Measurements from ENCODE around the gene SPDYE3. TPM values are rescaled to one million over a fixed set of nuclear protein-coding genes. Genes with fewer than 3 reads are reported as not detected.
"Not testable (repeated sequence)": the region's sequence is repeated elsewhere in the genome, so short reads cannot be mapped to it uniquely, and the experiment has no call there.

Gene SPDYE3
- total and polyA plus RNA-seq, 4 donors, result 8.8 to 16.0 TPM; not detected in 2

DNA sequence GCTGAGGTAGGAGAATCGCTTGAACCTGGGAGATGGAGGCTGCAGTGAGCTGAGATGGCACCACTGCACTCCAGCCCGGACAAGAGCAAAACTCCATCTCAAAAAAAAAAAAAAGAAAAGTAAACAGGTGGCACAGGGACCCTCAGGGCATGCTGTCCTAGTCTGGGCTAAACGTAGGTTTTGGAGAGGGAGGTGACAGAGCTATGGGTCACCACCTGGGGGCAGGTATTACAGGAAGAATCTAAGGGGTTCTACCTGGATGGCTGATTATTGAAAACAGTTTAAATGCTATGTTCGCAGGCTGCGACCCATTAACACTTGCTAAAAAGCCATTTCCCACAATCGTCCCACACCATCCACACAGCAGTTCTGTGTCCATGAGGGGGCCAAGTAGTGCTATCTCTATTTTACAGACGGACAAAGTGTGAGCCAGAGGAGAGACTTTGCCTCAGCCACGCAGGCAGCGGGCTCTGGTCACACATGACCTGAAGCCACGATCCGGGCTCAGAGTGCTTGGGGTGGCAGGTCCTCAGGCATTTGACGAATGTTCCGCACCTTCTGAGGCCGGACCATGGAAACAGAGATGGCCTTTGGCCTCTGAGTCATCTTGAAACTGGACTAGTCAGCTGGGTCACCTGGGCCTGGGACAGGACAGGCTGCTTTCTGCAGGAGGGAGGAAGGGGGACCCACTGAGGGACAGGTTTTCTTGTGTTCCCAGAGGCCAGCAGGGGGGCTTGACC lies 38.0 kb upstream of the SPDYE3 start:
- peak overlapping the region; percentile 64 for H3K27ac ChIP-seq (ENCODE audit: low read depth, low read length)
- not testable (repeated sequence) for H3K27me3 ChIP-seq (ENCODE audit: control insufficient read depth, insufficient read depth, low read length); H3K4me3 ChIP-seq (ENCODE audit: low read depth, low read length); H3K9me3 ChIP-seq (ENCODE audit: control insufficient read depth, insufficient read depth, low read length); DNase-seq (ENCODE audit: low read depth in 4 of 6, low spot score in 6 of 6)
- H3K36me3 ChIP-seq (ENCODE audit: control insufficient read depth, insufficient read depth, low read length), result peaks cover 17% of the 10 kb centered on the region
- peaks cover 24% of the 10 kb centered on the region for H3K4me1 ChIP-seq (ENCODE audit: control insufficient read depth, insufficient read depth, low read length)
- WGBS (ENCODE audit: insufficient coverage), result 38% methylated on average over 9 of the region's 14 CpGs

GRCh38 chr7:100270046-100270918 lies 37.2 kb upstream of the SPDYE3 start:
- Histone ChIP-seq H3K4me3 (ENCODE audit: low read depth, low read length) (peak overlapping the region; percentile 38), H3K36me3 (ENCODE audit: control insufficient read depth, insufficient read depth, low read length) (peaks cover 16% of the 10 kb centered on the region), H3K27ac (ENCODE audit: low read depth, low read length) (peak overlapping the region; percentile 64), H3K4me1 (ENCODE audit: control insufficient read depth, insufficient read depth, low read length) (peaks cover 24% of the 10 kb centered on the region)
- H3K9me3 ChIP-seq (ENCODE audit: control insufficient read depth, insufficient read depth, low read length); H3K27me3 ChIP-seq (ENCODE audit: control insufficient read depth, insufficient read depth, low read length): not testable (repeated sequence)
- WGBS (ENCODE audit: insufficient coverage), result 4% methylated on average over 9 of the region's 23 CpGs
- DNase-seq (ENCODE audit: low read depth in 4 of 6, low spot score in 6 of 6), result peak in 3 of 6 donors; percentile 20 to 75 (median 72)

GRCh38 chr7:100270941-100271593 lies 36.4 kb upstream of the SPDYE3 start:
- 0% methylated on average over 1 of the region's 29 CpGs for WGBS (ENCODE audit: insufficient coverage)
- not testable (repeated sequence) for H3K27me3 ChIP-seq (ENCODE audit: control insufficient read depth, insufficient read depth, low read length); H3K9me3 ChIP-seq (ENCODE audit: control insufficient read depth, insufficient read depth, low read length)
- Histone ChIP-seq H3K36me3 (ENCODE audit: control insufficient read depth, insufficient read depth, low read length) (peaks cover 14% of the 10 kb centered on the region), H3K4me3 (ENCODE audit: low read depth, low read length) (peak overlapping the region; percentile 38), H3K27ac (ENCODE audit: low read depth, low read length) (peak overlapping the region; percentile 40), H3K4me1 (ENCODE audit: control insufficient read depth, insufficient read depth, low read length) (peaks cover 24% of the 10 kb centered on the region)
- DNase-seq (ENCODE audit: low read depth in 4 of 6, low spot score in 6 of 6), result peak in 3 of 6 donors; percentile 20 to 83 (median 66)

GRCh38 chr7:100271716-100272537 lies 35.6 kb upstream of the SPDYE3 start:
- H3K36me3 ChIP-seq (ENCODE audit: control insufficient read depth, insufficient read depth, low read length), result peaks cover 8% of the 10 kb centered on the region
- H3K27ac ChIP-seq (ENCODE audit: low read depth, low read length), result peak overlapping the region; percentile 40
- no peaks in the 10 kb centered on the region for H3K9me3 ChIP-seq (ENCODE audit: control insufficient read depth, insufficient read depth, low read length)
- H3K4me3 ChIP-seq (ENCODE audit: low read depth, low read length), result peak overlapping the region; percentile 54
- H3K27me3 ChIP-seq (ENCODE audit: control insufficient read depth, insufficient read depth, low read length), result no peaks in the 10 kb centered on the region
- under 1% methylated on average over 100 of the region's 101 CpGs for WGBS (ENCODE audit: insufficient coverage)
- peak; percentile 81 to 99 (median 94) for DNase-seq (ENCODE audit: low read depth in 4 of 6, low spot score in 6 of 6)
- H3K4me1 ChIP-seq (ENCODE audit: control insufficient read depth, insufficient read depth, low read length), result peaks cover 24% of the 10 kb centered on the region

- H3K36me3 ChIP-seq (ENCODE audit: control insufficient read depth, insufficient read depth, low read length); DNase-seq (ENCODE audit: low read depth in 4 of 6, low spot score in 6 of 6); H3K27ac ChIP-seq (ENCODE audit: low read depth, low read length); H3K27me3 ChIP-seq (ENCODE audit: control insufficient read depth, insufficient read depth, low read length); H3K9me3 ChIP-seq (ENCODE audit: control insufficient read depth, insufficient read depth, low read length): not testable (repeated sequence)
- peak overlapping the region; percentile 54 for H3K4me3 ChIP-seq (ENCODE audit: low read depth, low read length)
- WGBS (ENCODE audit: insufficient coverage), result 44% methylated on average over 11 of the region's 11 CpGs
- peaks cover 24% of the 10 kb centered on the region for H3K4me1 ChIP-seq (ENCODE audit: control insufficient read depth, insufficient read depth, low read length)
These were observed 35.0 kb upstream of the SPDYE3 start for GRCh38 chr7:100272538-100272902.

GRCh38 chr7:100275120-100275519 lies 32.4 kb upstream of the SPDYE3 start:
- Histone ChIP-seq H3K27ac (ENCODE audit: low read depth, low read length) (no peak overlapping the region), H3K4me1 (ENCODE audit: control insufficient read depth, insufficient read depth, low read length) (peaks cover 12% of the 10 kb centered on the region), H3K27me3 (ENCODE audit: control insufficient read depth, insufficient read depth, low read length) (no peaks in the 10 kb centered on the region)

DNA sequence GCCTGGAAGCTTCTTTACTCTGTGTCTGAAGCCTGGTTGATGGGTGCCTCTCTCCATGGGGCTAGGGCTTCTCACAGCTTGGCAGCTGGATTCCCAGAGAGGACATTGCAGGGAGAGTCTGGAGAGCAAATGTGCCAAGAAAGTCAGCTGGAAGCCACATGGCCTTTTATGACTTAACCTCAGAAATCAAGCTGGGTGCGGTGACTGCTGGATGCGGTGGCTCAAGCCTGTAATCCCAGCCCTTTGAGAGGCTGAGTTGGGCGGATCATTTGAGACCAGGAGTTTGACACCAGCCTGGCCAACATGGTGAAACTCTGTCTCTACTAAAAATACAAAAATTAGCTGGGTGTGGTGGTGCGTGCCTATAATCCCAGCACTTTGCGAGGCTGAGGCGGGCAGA lies 31.4 kb upstream of the SPDYE3 start:
- H3K27me3 ChIP-seq (ENCODE audit: control insufficient read depth, insufficient read depth, low read length); DNase-seq (ENCODE audit: low read depth in 4 of 6, low spot score in 6 of 6); H3K4me1 ChIP-seq (ENCODE audit: control insufficient read depth, insufficient read depth, low read length); H3K9me3 ChIP-seq (ENCODE audit: control insufficient read depth, insufficient read depth, low read length); H3K4me3 ChIP-seq (ENCODE audit: low read depth, low read length); H3K36me3 ChIP-seq (ENCODE audit: control insufficient read depth, insufficient read depth, low read length); H3K27ac ChIP-seq (ENCODE audit: low read depth, low read length): not testable (repeated sequence)
- WGBS (ENCODE audit: insufficient coverage), result 87% methylated on average over 4 of the region's 6 CpGs

More at GRCh38 chr7:100275120-100275519, 32.4 kb upstream of the SPDYE3 start:
- H3K36me3 ChIP-seq (ENCODE audit: control insufficient read depth, insufficient read depth, low read length), result peaks cover 6% of the 10 kb centered on the region
- WGBS (ENCODE audit: insufficient coverage), result no CpG with 5 or more reads among the region's 1 CpG
- DNase-seq (ENCODE audit: low read depth in 4 of 6, low spot score in 6 of 6), result no peak
- no peak overlapping the region for H3K4me3 ChIP-seq (ENCODE audit: low read depth, low read length)
- H3K9me3 ChIP-seq (ENCODE audit: control insufficient read depth, insufficient read depth, low read length), result no peaks in the 10 kb centered on the region

GRCh38 chr7:100282069-100282608 lies 25.4 kb upstream of the SPDYE3 start:
- not testable (repeated sequence) for H3K9me3 ChIP-seq (ENCODE audit: control insufficient read depth, insufficient read depth, low read length); H3K27ac ChIP-seq (ENCODE audit: low read depth, low read length); H3K4me3 ChIP-seq (ENCODE audit: low read depth, low read length); H3K4me1 ChIP-seq (ENCODE audit: control insufficient read depth, insufficient read depth, low read length); H3K27me3 ChIP-seq (ENCODE audit: control insufficient read depth, insufficient read depth, low read length); DNase-seq (ENCODE audit: low read depth in 4 of 6, low spot score in 6 of 6)
- peaks cover 16% of the 10 kb centered on the region for H3K36me3 ChIP-seq (ENCODE audit: control insufficient read depth, insufficient read depth, low read length)
- WGBS (ENCODE audit: insufficient coverage), result 100% methylated on average over 2 of the region's 3 CpGs

GRCh38 chr7:100283147-100283546 lies 24.4 kb upstream of the SPDYE3 start:
- peaks cover 17% of the 10 kb centered on the region for H3K36me3 ChIP-seq (ENCODE audit: control insufficient read depth, insufficient read depth, low read length)
- WGBS (ENCODE audit: insufficient coverage), result 100% methylated on average over 1 of the region's 8 CpGs
- not testable (repeated sequence) for H3K4me1 ChIP-seq (ENCODE audit: control insufficient read depth, insufficient read depth, low read length); H3K4me3 ChIP-seq (ENCODE audit: low read depth, low read length); H3K27ac ChIP-seq (ENCODE audit: low read depth, low read length); H3K27me3 ChIP-seq (ENCODE audit: control insufficient read depth, insufficient read depth, low read length); H3K9me3 ChIP-seq (ENCODE audit: control insufficient read depth, insufficient read depth, low read length); DNase-seq (ENCODE audit: low read depth in 4 of 6, low spot score in 6 of 6)

Data from spinal cord (tissue), 10 donors.